Subcutaneous abdominal adipose tissue (tissue), 5 donors: ENCODE data around the gene UGGT1.

ENCODE experiments used
- H3K27ac ChIP-seq: one replicate; pipeline ENCODE4 v1.7.0; 2013; ENCODE audit warnings: low read depth, mild to moderate bottlenecking, inconsistent platforms, low read length, moderate library complexity
- H3K27me3 ChIP-seq, 5 donors: one replicate each; pipeline ENCODE4 v1.7.0; 2013; ENCODE audit warnings: low read length in 5 of 5, inconsistent platforms in 1 of 5; ENCODE audit not compliant: control insufficient read depth in 5 of 5, insufficient read depth in 4 of 5
- H3K36me3 ChIP-seq, 5 donors: one replicate each; pipeline ENCODE4 v1.7.0; 2013; ENCODE audit warnings: low read length in 5 of 5; ENCODE audit not compliant: control insufficient read depth in 5 of 5, insufficient read depth in 5 of 5
- H3K4me1 ChIP-seq, 5 donors: one replicate each; pipeline ENCODE4 v1.7.0; 2013; ENCODE audit warnings: low read length in 5 of 5, mild to moderate bottlenecking in 3 of 5, moderate library complexity in 1 of 5; ENCODE audit not compliant: control insufficient read depth in 5 of 5, insufficient read depth in 5 of 5
- H3K4me3 ChIP-seq, 5 donors: one replicate each; pipeline ENCODE4 v1.7.0; 2013; ENCODE audit warnings: low read length in 5 of 5, low read depth in 1 of 5
- H3K9ac ChIP-seq, 5 donors: one replicate each; pipeline ENCODE4 v1.7.0; 2013; ENCODE audit warnings: low read length in 5 of 5, mild to moderate bottlenecking in 4 of 5, moderate library complexity in 3 of 5
- H3K9me3 ChIP-seq, 5 donors: one replicate each; pipeline ENCODE4 v1.7.0; 2013; ENCODE audit warnings: low read length in 5 of 5; ENCODE audit not compliant: control insufficient read depth in 5 of 5
- donor health status: healthy.
- donor health status: healthy.
- donor health status: healthy.
- donor health status: healthy.
- donor health status: healthy.

The UGGT1 gene

DNA sequence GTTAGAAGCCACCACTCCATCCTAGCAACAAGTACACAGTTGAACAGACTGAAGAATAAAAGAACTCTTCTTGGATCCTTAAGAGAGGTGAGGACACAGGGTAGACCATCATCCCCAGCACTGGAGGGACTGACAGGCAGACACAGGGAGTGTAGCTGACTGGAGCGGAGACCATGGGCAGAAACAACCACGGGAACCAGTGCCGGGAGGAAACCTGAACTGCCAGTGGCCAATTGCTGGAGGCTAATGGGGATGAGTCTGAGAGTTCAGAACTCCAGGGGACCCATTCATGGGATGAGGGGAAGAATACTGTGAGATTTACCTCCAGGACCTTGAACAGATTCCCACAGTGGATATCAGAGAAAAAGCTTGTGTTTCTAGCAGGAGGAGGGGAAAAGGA is 150.9 kb downstream of the UGGT1 start:
- Histone ChIP-seq H3K27me3 (no peaks in the 10 kb centered on the region), H3K9me3 (no peaks in the 10 kb centered on the region), H3K27ac (no peak overlapping the region), H3K9ac (no peak overlapping the region), H3K4me3 (no peak overlapping the region), H3K4me1 (no peaks in the 10 kb centered on the region), H3K36me3 (no peaks in the 10 kb centered on the region)
